HEK293 (cell line): ENCODE measurements around the gene PLIN5.

Experiments
- CTCF ChIA-PET: fragments of 350-600 bp; formaldehyde crosslinking; extraction: SDS; loops from one replicate; lab custom pipeline; 2021; ENCODE audit warnings: antibody characterized with exemption; lab: Yijun Ruan, JAX
- POLR2A ChIA-PET: fragments of 300-600 bp; formaldehyde crosslinking; extraction: SDS; loops from one replicate; lab custom pipeline; 2020; ENCODE audit warnings: antibody characterized with exemption, inconsistent platforms; lab: Yijun Ruan, JAX
- H3K27ac ChIP-seq: fragments of 200-500 bp; sonication (Bioruptor generic); 2 replicates; pipeline ENCODE4 v1.5.1; 2014; ENCODE audit warnings: low read depth, low read length, control low read depth, inconsistent platforms; ENCODE audit errors: extremely low read depth
- H3K36me3 ChIP-seq, 2 experiments: fragments of 200-500 bp in 1 of 2; sonication (Bioruptor generic) in 1 of 2; 1 replicate in 1 of 2; 2 replicates in 1 of 2; pipeline ENCODE4 v1.5.1; 2014 to 2017; ENCODE audit warnings: inconsistent platforms in 2 of 2, low read length in 2 of 2; ENCODE audit not compliant: control insufficient read depth in 2 of 2, insufficient read depth in 1 of 2
- H3K4me1 ChIP-seq: fragments of 200-500 bp; sonication (Bioruptor generic); 2 replicates; pipeline ENCODE4 v1.5.1; 2014; ENCODE audit warnings: mild to moderate bottlenecking, low read length, inconsistent platforms; ENCODE audit not compliant: control insufficient read depth, insufficient read depth
- H3K4me3 ChIP-seq: 2 replicates; pipeline ENCODE4 v1.5.1; 2011; ENCODE audit warnings: low read depth, mild to moderate bottlenecking, control low read depth, low read length, moderate library complexity
- H3K9me3 ChIP-seq: fragments of 200-500 bp; sonication (Bioruptor generic); 2 replicates; pipeline ENCODE4 v1.5.1; 2014; ENCODE audit warnings: low read depth, low read length, inconsistent platforms; ENCODE audit not compliant: control insufficient read depth, insufficient read depth
- GFI1B ChIP-seq: fragments of 450-650 bp; formaldehyde crosslinking; IDR thresholded peaks from 2 replicates; pipeline ENCODE4 v1.5.1; 2016; ENCODE audit warnings: missing biosample characterization, missing genetic modification characterization
- KLF16 ChIP-seq: fragments of 450-650 bp; formaldehyde crosslinking; IDR thresholded peaks from 2 replicates; pipeline ENCODE4 v1.5.1; 2017; ENCODE audit warnings: missing biosample characterization, missing genetic modification characterization
- ZNF114 ChIP-seq: fragments of 450-650 bp; formaldehyde crosslinking; IDR thresholded peaks from 2 replicates; pipeline ENCODE4 v1.5.0; 2017; ENCODE audit warnings: missing biosample characterization, missing genetic modification characterization
- ZNF223 ChIP-seq: fragments of 450-650 bp; formaldehyde crosslinking; IDR thresholded peaks from 2 replicates; pipeline ENCODE4 v1.5.1; 2016; ENCODE audit warnings: missing biosample characterization, missing genetic modification characterization
- ZNF23 ChIP-seq: fragments of 450-650 bp; formaldehyde crosslinking; IDR thresholded peaks from 2 replicates; pipeline ENCODE4 v1.5.1; 2016; ENCODE audit warnings: missing biosample characterization, missing genetic modification characterization, borderline replicate concordance
- ZNF274 ChIP-seq, 2 experiments: fragments of 200-500 bp in 1 of 2; fragments of 450-650 bp in 1 of 2; sonication (Bioruptor generic) in 1 of 2; formaldehyde crosslinking in 1 of 2; IDR thresholded peaks; 2 replicates each; pipeline versions ENCODE4 v1.5.1 to v1.6.1; 2014 to 2016; ENCODE audit warnings: borderline replicate concordance in 1 of 2, inconsistent platforms in 1 of 2, low read length in 1 of 2, missing biosample characterization in 1 of 2, missing genetic modification characterization in 1 of 2
- ZNF423 ChIP-seq: fragments of 450-650 bp; formaldehyde crosslinking; IDR thresholded peaks from 2 replicates; pipeline ENCODE4 v1.5.1; 2016; ENCODE audit warnings: missing biosample characterization, missing genetic modification characterization
- ZNF426 ChIP-seq: fragments of 450-650 bp; formaldehyde crosslinking; IDR thresholded peaks from 2 replicates; pipeline ENCODE4 v1.5.1; 2017; ENCODE audit warnings: missing biosample characterization, missing genetic modification characterization, mild to moderate bottlenecking, inconsistent platforms, moderate library complexity
- ZNF571 ChIP-seq: fragments of 450-650 bp; formaldehyde crosslinking; IDR thresholded peaks from 2 replicates; pipeline ENCODE4 v1.5.0; 2017; ENCODE audit warnings: missing biosample characterization, missing genetic modification characterization
- ZNF658 ChIP-seq: fragments of 450-650 bp; formaldehyde crosslinking; IDR thresholded peaks from 2 replicates; pipeline ENCODE4; 2016; ENCODE audit warnings: missing biosample characterization, missing genetic modification characterization
- TF ChIP-seq, protein P1 (sequence below): fragments of 450-650 bp; formaldehyde crosslinking; IDR thresholded peaks from 2 replicates; pipeline ENCODE4 v1.5.1; 2017; ENCODE audit warnings: missing biosample characterization, missing genetic modification characterization
- TF ChIP-seq, protein P2 (sequence below): fragments of 450-650 bp; formaldehyde crosslinking; IDR thresholded peaks from 2 replicates; pipeline ENCODE4 v1.5.1; 2016; ENCODE audit warnings: missing biosample characterization, missing genetic modification characterization, low read depth
- TF ChIP-seq, protein P3 (sequence below): fragments of 450-650 bp; formaldehyde crosslinking; IDR thresholded peaks from 2 replicates; pipeline ENCODE4 v1.5.0; 2017; ENCODE audit warnings: missing biosample characterization, missing genetic modification characterization, borderline replicate concordance
- TF ChIP-seq, protein P4 (sequence below): fragments of 450-650 bp; formaldehyde crosslinking; IDR thresholded peaks from 2 replicates; pipeline ENCODE4 v1.5.1; 2017; ENCODE audit warnings: missing biosample characterization, mild to moderate bottlenecking, missing genetic modification characterization, moderate library complexity
- TF ChIP-seq, protein P5 (sequence below): fragments of 450-650 bp; formaldehyde crosslinking; IDR thresholded peaks from 2 replicates; pipeline ENCODE4; 2016; ENCODE audit warnings: missing biosample characterization, missing genetic modification characterization

Gene PLIN5

DNA sequence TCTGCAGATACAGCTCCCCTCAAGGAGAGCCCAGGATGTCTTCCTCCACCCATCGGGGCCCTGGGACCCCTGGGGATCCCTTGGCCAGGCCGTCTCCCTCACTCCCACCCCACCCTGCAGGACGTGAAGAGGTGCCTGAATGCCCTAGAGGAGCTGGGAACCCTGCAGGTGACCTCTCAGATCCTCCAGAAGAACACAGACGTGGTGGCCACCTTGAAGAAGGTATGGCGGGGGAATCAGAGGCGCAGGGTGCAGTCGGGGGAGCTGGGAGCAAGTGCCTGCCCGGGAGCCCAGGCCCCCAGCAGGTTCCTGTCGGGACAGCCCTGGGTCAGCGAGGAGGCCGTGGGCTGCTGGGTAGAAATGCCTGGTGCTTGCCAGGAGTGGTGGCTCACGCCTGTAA lies 36.3 kb downstream of the PLIN5 start:
- ChIA-PET POLR2A (interaction anchor here (0.6 to 1.3 kb wide), 4 partner anchors 17 to 94 kb away, joined by 3 to 4 read pairs (median 3); partner anchors contain the start of gene HDGFL2), CTCF (interaction anchor here (0.5 to 1.2 kb wide), 2 partner anchors 99 to 143 kb away, joined by 3 read pairs; partner anchors contain the start of gene SH3GL1)
- no peak overlapping the region for H3K4me3 ChIP-seq
- no peaks in the 10 kb centered on the region for H3K9me3 ChIP-seq
- no peak overlapping the region for H3K27ac ChIP-seq
- H3K36me3 ChIP-seq, result peaks cover 12 to 85% of the 10 kb centered on the region in 2 experiments; a peak in 2 of 3 replicates
- H3K4me1 ChIP-seq, result no peaks in the 10 kb centered on the region
- TF ChIP-seq ZNF223 (tag by site-specific recombination) (no peak), ZNF23 (tag by site-specific recombination) (no peak), ZNF114 (no peak), KLF16 (tag by site-specific recombination) (no peak), ZNF571 (tag by site-specific recombination) (no peak), GFI1B (tag by site-specific recombination) (no peak), ZNF274 (IDR thresholded peaks at IDR 0.05; ENCODE audit: low read length) (no peak), ZNF274 (tag by site-specific recombination; IDR thresholded peaks at IDR 0.05; ENCODE audit: borderline replicate concordance) (no peak)
- TF ChIP-seq, protein P1, sequence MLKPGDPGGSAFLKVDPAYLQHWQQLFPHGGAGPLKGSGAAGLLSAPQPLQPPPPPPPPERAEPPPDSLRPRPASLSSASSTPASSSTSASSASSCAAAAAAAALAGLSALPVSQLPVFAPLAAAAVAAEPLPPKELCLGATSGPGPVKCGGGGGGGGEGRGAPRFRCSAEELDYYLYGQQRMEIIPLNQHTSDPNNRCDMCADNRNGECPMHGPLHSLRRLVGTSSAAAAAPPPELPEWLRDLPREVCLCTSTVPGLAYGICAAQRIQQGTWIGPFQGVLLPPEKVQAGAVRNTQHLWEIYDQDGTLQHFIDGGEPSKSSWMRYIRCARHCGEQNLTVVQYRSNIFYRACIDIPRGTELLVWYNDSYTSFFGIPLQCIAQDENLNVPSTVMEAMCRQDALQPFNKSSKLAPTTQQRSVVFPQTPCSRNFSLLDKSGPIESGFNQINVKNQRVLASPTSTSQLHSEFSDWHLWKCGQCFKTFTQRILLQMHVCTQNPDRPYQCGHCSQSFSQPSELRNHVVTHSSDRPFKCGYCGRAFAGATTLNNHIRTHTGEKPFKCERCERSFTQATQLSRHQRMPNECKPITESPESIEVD, result no peak
- TF ChIP-seq, protein P2, sequence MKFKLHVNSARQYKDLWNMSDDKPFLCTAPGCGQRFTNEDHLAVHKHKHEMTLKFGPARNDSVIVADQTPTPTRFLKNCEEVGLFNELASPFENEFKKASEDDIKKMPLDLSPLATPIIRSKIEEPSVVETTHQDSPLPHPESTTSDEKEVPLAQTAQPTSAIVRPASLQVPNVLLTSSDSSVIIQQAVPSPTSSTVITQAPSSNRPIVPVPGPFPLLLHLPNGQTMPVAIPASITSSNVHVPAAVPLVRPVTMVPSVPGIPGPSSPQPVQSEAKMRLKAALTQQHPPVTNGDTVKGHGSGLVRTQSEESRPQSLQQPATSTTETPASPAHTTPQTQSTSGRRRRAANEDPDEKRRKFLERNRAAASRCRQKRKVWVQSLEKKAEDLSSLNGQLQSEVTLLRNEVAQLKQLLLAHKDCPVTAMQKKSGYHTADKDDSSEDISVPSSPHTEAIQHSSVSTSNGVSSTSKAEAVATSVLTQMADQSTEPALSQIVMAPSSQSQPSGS (tag by site-specific recombination), result no peak
- TF ChIP-seq, protein P3, sequence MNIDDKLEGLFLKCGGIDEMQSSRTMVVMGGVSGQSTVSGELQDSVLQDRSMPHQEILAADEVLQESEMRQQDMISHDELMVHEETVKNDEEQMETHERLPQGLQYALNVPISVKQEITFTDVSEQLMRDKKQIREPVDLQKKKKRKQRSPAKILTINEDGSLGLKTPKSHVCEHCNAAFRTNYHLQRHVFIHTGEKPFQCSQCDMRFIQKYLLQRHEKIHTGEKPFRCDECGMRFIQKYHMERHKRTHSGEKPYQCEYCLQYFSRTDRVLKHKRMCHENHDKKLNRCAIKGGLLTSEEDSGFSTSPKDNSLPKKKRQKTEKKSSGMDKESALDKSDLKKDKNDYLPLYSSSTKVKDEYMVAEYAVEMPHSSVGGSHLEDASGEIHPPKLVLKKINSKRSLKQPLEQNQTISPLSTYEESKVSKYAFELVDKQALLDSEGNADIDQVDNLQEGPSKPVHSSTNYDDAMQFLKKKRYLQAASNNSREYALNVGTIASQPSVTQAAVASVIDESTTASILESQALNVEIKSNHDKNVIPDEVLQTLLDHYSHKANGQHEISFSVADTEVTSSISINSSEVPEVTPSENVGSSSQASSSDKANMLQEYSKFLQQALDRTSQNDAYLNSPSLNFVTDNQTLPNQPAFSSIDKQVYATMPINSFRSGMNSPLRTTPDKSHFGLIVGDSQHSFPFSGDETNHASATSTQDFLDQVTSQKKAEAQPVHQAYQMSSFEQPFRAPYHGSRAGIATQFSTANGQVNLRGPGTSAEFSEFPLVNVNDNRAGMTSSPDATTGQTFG (tag by site-specific recombination), result no peak
- TF ChIP-seq, protein P4, sequence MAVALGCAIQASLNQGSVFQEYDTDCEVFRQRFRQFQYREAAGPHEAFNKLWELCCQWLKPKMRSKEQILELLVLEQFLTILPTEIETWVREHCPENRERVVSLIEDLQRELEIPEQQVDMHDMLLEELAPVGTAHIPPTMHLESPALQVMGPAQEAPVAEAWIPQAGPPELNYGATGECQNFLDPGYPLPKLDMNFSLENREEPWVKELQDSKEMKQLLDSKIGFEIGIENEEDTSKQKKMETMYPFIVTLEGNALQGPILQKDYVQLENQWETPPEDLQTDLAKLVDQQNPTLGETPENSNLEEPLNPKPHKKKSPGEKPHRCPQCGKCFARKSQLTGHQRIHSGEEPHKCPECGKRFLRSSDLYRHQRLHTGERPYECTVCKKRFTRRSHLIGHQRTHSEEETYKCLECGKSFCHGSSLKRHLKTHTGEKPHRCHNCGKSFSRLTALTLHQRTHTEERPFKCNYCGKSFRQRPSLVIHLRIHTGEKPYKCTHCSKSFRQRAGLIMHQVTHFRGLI (tag by site-specific recombination), result no peak
- TF ChIP-seq, protein P5, sequence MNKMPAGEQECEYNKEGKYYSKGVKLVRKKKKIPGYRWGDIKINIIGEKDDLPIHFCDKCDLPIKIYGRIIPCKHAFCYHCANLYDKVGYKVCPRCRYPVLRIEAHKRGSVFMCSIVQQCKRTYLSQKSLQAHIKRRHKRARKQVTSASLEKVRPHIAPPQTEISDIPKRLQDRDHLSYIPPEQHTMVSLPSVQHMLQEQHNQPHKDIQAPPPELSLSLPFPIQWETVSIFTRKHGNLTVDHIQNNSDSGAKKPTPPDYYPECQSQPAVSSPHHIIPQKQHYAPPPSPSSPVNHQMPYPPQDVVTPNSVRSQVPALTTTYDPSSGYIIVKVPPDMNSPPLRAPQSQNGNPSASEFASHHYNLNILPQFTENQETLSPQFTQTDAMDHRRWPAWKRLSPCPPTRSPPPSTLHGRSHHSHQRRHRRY, result no peak

DNA sequence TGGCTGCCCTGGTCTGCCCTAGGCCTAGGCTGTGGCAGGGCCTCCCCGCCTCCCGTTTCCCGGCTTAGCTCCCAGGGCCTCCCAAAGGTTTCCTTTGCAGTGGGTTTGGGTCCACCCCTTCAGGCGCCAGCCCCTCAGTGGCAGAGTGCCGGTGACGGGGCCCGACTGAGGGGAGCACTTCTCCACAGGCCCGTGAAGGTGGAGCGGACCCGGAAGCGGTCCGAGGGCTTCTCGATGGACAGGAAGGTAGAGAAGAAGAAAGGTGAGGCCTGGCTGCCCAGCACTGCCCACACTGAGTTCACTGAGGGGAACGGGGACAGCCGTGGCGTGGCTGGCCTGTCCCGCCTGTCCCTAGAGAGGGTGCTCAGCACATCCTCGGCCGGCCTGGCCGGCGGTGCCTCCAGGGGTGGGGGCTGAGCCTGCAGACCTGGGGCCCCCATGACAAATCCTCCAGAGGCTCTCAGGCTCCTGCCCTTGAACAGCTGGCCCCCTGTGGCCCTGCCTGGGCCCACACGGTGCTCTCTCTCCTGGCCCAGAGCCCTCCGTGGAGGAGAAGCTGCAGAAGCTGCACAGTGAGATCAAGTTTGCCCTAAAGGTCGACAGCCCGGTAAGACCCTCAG lies 37.1 kb downstream of the PLIN5 start:
- H3K27ac ChIP-seq, result no peak overlapping the region
- CTCF ChIA-PET, result interaction anchor here (1.2 kb wide), 1 partner anchor 98 kb away, joined by 3 read pairs; the partner anchor contains the start of gene SH3GL1
- POLR2A ChIA-PET, result interaction anchor here (0.6 to 1.3 kb wide), 4 partner anchors 16 to 95 kb away, joined by 3 to 4 read pairs (median 3); partner anchors contain the start of gene HDGFL2
- H3K4me3 ChIP-seq, result no peak overlapping the region
- no peaks in the 10 kb centered on the region for H3K9me3 ChIP-seq
- TF ChIP-seq ZNF658 (tag by site-specific recombination) (no peak), ZNF426 (tag by site-specific recombination) (no peak), ZNF423 (tag by site-specific recombination) (no peak)
- no peaks in the 10 kb centered on the region for H3K4me1 ChIP-seq
- peaks cover 17 to 85% of the 10 kb centered on the region in 2 experiments; a peak in 2 of 3 replicates for H3K36me3 ChIP-seq
